Activated naive CD8-positive, alpha-beta T cell treated with anti-CD3 and anti-CD28 coated beads, Interleukin-2, amount 10 ng/mL, durations not matched to agents 7 days and 5 days (primary cell): Measurements from ENCODE around the gene CAPN5. TPM values are rescaled to one million over a fixed set of nuclear protein-coding genes. Genes with fewer than 3 reads are reported as not detected.

Experiments used
- ATAC-seq: fragments of 150-1000 bp; cut with Tn5 transposase; one replicate; pipeline ENCODE4 v1.10.0; 2021; ENCODE audit warnings: low read depth, moderate library complexity
- POLR2A ChIA-PET: fragments of 350-600 bp; sonication (Branson Sonifier 250); formaldehyde crosslinking; loops from one replicate; lab custom pipeline; 2021; ENCODE audit warnings: antibody characterized with exemption; lab: Charles Lee
- DNase-seq: peaks from one replicate; pipeline ENCODE4 v3.0.0; 2021
- H3K27ac Mint-ChIP-seq: one replicate; pipeline ENCODE4 v1.8.0; 2022; ENCODE audit warnings: mild to moderate bottlenecking, mixed read lengths
- H3K27me3 Mint-ChIP-seq: one replicate; pipeline ENCODE4 v1.8.0; 2022; ENCODE audit warnings: mild to moderate bottlenecking, moderate library complexity, mixed read lengths
- H3K36me3 Mint-ChIP-seq: one replicate; pipeline ENCODE4 v1.8.0; 2021; ENCODE audit warnings: mild to moderate bottlenecking, mixed read lengths
- H3K4me1 Mint-ChIP-seq: one replicate; pipeline ENCODE4 v1.8.0; 2021; ENCODE audit warnings: mixed read lengths
- H3K4me3 Mint-ChIP-seq: one replicate; pipeline ENCODE4 v1.8.0; 2022; ENCODE audit warnings: mild to moderate bottlenecking, moderate library complexity, mixed read lengths
- H3K9me3 Mint-ChIP-seq: one replicate; pipeline ENCODE4 v1.8.0; 2021; ENCODE audit warnings: mixed read lengths
- total RNA-seq, 2 experiments: library from RNA; stranded (reverse); gene quantifications; one replicate each; pipeline ENCODE4 v1.2.3, GENCODE V29; 2021

Gene CAPN5
- total RNA-seq, 2 experiments from 2014 or later, result 2.8 to 3.8 TPM

DNA sequence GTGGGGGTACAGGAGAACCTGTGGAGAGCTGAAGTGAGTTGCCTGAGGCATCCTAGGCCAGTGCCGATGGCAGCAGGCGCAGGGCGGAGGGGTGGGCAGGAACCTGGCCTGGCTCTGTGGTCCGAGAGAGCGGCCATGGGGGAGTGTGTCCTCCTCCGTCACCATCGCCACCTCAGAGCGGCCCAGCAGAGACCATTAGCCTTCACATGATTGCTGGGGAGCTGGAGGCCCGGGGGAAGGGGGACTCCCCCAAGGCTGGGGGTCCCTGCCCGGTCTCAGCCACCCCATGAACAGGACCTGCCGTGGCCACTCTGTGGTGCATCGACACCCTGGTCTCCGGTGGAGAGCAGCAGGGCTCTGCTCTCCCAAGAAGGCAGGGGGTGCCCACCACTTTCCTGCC lies 40.0 kb downstream of the CAPN5 start:
- no peak for DNase-seq
- Mint-ChIP-seq H3K4me1 (no peaks in the 10 kb centered on the region), H3K9me3 (no peaks in the 10 kb centered on the region), H3K36me3 (no peaks in the 10 kb centered on the region), H3K27ac (no peak overlapping the region), H3K4me3 (no peak overlapping the region), H3K27me3 (peaks cover 2% of the 10 kb centered on the region)
- POLR2A ChIA-PET, result interaction anchor here (1.1 kb wide), 1 partner anchor 1283 kb away, joined by 4 read pairs; no protein-coding TSS in a partner anchor
- ATAC-seq, result no peak

DNA sequence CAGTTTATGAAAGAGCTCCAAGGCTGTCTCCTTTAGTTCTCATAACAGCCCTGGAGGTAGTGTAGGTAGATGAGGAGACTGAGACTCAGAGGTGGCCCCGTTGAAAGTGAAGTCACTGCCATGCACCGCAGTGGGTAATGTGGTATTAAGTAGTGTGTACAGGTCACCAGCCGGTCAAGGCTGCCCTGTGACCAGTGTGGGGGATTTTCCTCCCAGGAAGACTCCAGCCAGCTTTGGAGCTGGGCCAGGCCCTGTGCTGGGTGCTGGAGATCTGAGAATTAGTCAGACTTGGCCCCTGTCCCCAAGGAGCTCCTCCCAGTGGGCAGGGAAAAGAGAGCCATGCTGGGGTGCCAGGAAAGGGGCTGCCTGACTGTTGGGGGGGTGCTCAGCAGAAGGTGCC lies 41.2 kb downstream of the CAPN5 start:
- no peaks in the 10 kb centered on the region for H3K9me3 Mint-ChIP-seq
- no peaks in the 10 kb centered on the region for H3K4me1 Mint-ChIP-seq
- no peak for ATAC-seq
- DNase-seq, result no peak
- H3K36me3 Mint-ChIP-seq, result no peaks in the 10 kb centered on the region
- H3K27ac Mint-ChIP-seq, result no peak overlapping the region
- POLR2A ChIA-PET, result interaction anchor here (1.0 kb wide), 1 partner anchor 26 kb away, joined by 3 read pairs; no protein-coding TSS in a partner anchor
- H3K4me3 Mint-ChIP-seq, result no peak overlapping the region
- peaks cover 2% of the 10 kb centered on the region for H3K27me3 Mint-ChIP-seq

GRCh38 chr11:77108436-77108835 lies 41.7 kb downstream of the CAPN5 start:
- ATAC-seq (no peak), DNase-seq (no peak)
- Mint-ChIP-seq H3K4me3 (no peak overlapping the region), H3K27ac (no peak overlapping the region), H3K36me3 (no peaks in the 10 kb centered on the region), H3K4me1 (peaks cover 3% of the 10 kb centered on the region), H3K9me3 (no peaks in the 10 kb centered on the region), H3K27me3 (peaks cover 2% of the 10 kb centered on the region)
- POLR2A ChIA-PET, result interaction anchor here (1.0 kb wide), 1 partner anchor 26 kb away, joined by 3 read pairs; no protein-coding TSS in a partner anchor

DNA sequence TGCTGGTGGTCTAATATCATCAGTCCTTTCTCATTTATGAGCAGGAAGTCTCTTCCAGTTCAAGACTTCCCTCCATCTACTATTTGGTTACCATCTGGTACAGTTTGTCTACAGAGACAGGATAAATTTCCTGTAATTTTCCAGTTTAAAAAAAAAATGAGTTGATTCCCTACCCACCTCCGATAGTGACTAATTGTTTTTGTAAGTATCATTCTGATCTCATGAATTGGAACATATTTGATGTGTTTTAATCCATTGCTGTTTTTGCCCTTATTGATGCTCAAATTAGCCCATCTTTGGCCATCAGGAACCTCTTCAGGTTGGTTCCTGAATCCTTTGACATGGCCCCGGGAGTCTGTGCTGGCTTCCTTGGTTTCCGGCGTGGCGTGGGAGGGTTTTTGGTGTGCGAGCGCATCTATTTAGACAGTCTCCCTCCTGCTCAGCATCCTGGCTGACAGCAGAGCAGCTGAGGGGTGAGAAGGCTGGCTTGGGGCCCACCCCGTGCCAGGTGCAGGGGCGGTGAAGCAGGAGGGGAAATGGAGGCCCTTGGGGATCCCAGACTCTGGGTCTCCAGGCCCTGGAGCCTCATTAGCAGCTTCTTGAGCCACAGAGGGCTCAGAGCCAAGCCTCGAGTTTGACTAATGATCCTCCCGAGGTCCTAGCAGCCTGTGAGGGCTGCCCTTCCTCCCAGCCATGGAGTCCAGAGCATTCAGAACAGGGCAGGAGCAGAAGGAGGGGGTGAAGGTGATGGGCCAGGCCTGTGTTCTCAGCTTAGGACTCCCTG lies 42.7 kb downstream of the CAPN5 start:
- Mint-ChIP-seq H3K36me3 (no peaks in the 10 kb centered on the region), H3K27ac (no peak overlapping the region), H3K27me3 (peaks cover 2% of the 10 kb centered on the region), H3K9me3 (no peaks in the 10 kb centered on the region), H3K4me1 (peaks cover 3% of the 10 kb centered on the region), H3K4me3 (no peak overlapping the region)
- ATAC-seq, result no peak
- POLR2A ChIA-PET, result no interaction called here
- no peak for DNase-seq

GRCh38 chr11:77110836-77111235 lies 44.1 kb downstream of the CAPN5 start:
- POLR2A ChIA-PET, result no interaction called here
- Mint-ChIP-seq H3K4me3 (no peak overlapping the region), H3K27ac (no peak overlapping the region), H3K36me3 (no peaks in the 10 kb centered on the region), H3K4me1 (peaks cover 3% of the 10 kb centered on the region), H3K27me3 (peaks cover 2% of the 10 kb centered on the region), H3K9me3 (no peaks in the 10 kb centered on the region)
- no peak for ATAC-seq
- no peak for DNase-seq

- Mint-ChIP-seq H3K27me3 (peaks cover 2% of the 10 kb centered on the region), H3K4me1 (peaks cover 3% of the 10 kb centered on the region), H3K27ac (no peak overlapping the region), H3K4me3 (no peak overlapping the region), H3K36me3 (no peaks in the 10 kb centered on the region), H3K9me3 (no peaks in the 10 kb centered on the region)
- ATAC-seq (no peak), DNase-seq (no peak)
- POLR2A ChIA-PET, result no interaction called here
Measured at GRCh38 chr11:77111277-77111676, 44.5 kb downstream of the CAPN5 start.

GRCh38 chr11:77111946-77112345 lies 45.2 kb downstream of the CAPN5 start:
- POLR2A ChIA-PET, result no interaction called here
- no peaks in the 10 kb centered on the region for H3K36me3 Mint-ChIP-seq
- H3K27me3 Mint-ChIP-seq, result peaks cover 2% of the 10 kb centered on the region
- H3K4me3 Mint-ChIP-seq, result no peak overlapping the region
- no peak for DNase-seq
- ATAC-seq, result no peak
- no peaks in the 10 kb centered on the region for H3K9me3 Mint-ChIP-seq
- peaks cover 6% of the 10 kb centered on the region for H3K4me1 Mint-ChIP-seq
- H3K27ac Mint-ChIP-seq, result no peak overlapping the region

GRCh38 chr11:77112641-77113381 lies 46.0 kb downstream of the CAPN5 start:
- no peak overlapping the region for H3K4me3 Mint-ChIP-seq
- H3K27ac Mint-ChIP-seq, result no peak overlapping the region

GRCh38 chr11:77113382-77114088 lies 46.8 kb downstream of the CAPN5 start:
- H3K4me3 Mint-ChIP-seq, result no peak overlapping the region
- H3K36me3 Mint-ChIP-seq, result no peaks in the 10 kb centered on the region
- no peak overlapping the region for H3K27ac Mint-ChIP-seq
- POLR2A ChIA-PET, result interaction anchor here (0.6 kb wide), 1 partner anchor 49 kb away, joined by 3 read pairs; no protein-coding TSS in a partner anchor
- H3K4me1 Mint-ChIP-seq, result peaks cover 6% of the 10 kb centered on the region
- ATAC-seq (no peak), DNase-seq (no peak)
- H3K9me3 Mint-ChIP-seq, result no peaks in the 10 kb centered on the region
- no peaks in the 10 kb centered on the region for H3K27me3 Mint-ChIP-seq

More at GRCh38 chr11:77112641-77113381, 46.0 kb downstream of the CAPN5 start:
- peaks cover 6% of the 10 kb centered on the region for H3K4me1 Mint-ChIP-seq
- no peak for DNase-seq
- H3K27me3 Mint-ChIP-seq, result peaks cover 2% of the 10 kb centered on the region
- no peaks in the 10 kb centered on the region for H3K9me3 Mint-ChIP-seq
- POLR2A ChIA-PET, result no interaction called here
- no peak for ATAC-seq
- H3K36me3 Mint-ChIP-seq, result no peaks in the 10 kb centered on the region

GRCh38 chr11:77114089-77114463 lies 47.3 kb downstream of the CAPN5 start:
- Mint-ChIP-seq H3K36me3 (no peaks in the 10 kb centered on the region), H3K27ac (no peak overlapping the region), H3K4me3 (no peak overlapping the region), H3K9me3 (no peaks in the 10 kb centered on the region), H3K27me3 (no peaks in the 10 kb centered on the region), H3K4me1 (peaks cover 6% of the 10 kb centered on the region)
- DNase-seq, result no peak
- ATAC-seq, result no peak
- POLR2A ChIA-PET, result interaction anchor here (0.6 kb wide), 1 partner anchor 49 kb away, joined by 3 read pairs; no protein-coding TSS in a partner anchor

- no peaks in the 10 kb centered on the region for H3K27me3 Mint-ChIP-seq
- POLR2A ChIA-PET, result no interaction called here
- H3K4me3 Mint-ChIP-seq, result no peak overlapping the region
- ATAC-seq, result no peak
- DNase-seq, result no peak
- H3K27ac Mint-ChIP-seq, result no peak overlapping the region
- H3K36me3 Mint-ChIP-seq, result no peaks in the 10 kb centered on the region
- H3K4me1 Mint-ChIP-seq, result peaks cover 6% of the 10 kb centered on the region
- no peaks in the 10 kb centered on the region for H3K9me3 Mint-ChIP-seq
Measured at GRCh38 chr11:77115181-77115611, 48.4 kb downstream of the CAPN5 start.

DNA sequence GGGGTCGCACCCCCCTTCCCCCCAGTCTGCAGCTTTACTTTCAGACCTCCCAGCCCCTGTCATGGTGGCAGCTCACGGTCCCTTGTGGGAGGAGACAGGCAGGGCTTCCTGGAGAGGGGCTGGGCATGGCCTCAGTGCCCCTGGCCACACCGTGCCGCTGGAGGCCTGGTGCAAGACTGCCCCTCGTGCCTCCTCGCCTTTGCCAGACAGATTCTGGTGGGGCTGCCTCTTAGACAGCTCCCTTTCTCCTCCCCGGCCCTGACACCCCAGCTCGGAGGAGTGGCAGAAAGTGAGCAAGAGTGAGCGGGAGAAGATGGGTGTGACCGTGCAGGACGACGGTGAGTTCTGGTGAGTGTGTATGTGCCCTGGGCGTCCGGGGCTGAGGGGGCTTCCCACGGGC lies 49.2 kb downstream of the CAPN5 start:
- Mint-ChIP-seq H3K4me3 (no peak overlapping the region), H3K9me3 (no peaks in the 10 kb centered on the region), H3K4me1 (peaks cover 7% of the 10 kb centered on the region), H3K36me3 (no peaks in the 10 kb centered on the region), H3K27me3 (no peaks in the 10 kb centered on the region), H3K27ac (no peak overlapping the region)
- ATAC-seq, result no peak
- POLR2A ChIA-PET, result no interaction called here
- DNase-seq, result no peak

GRCh38 chr11:77117492-77117891 lies 50.7 kb downstream of the CAPN5 start:
- no peaks in the 10 kb centered on the region for H3K36me3 Mint-ChIP-seq
- H3K27me3 Mint-ChIP-seq, result no peaks in the 10 kb centered on the region
- H3K27ac Mint-ChIP-seq, result no peak overlapping the region
- no peak overlapping the region for H3K4me3 Mint-ChIP-seq
- DNase-seq (no peak), ATAC-seq (no peak)
- peaks cover 8% of the 10 kb centered on the region for H3K4me1 Mint-ChIP-seq
- POLR2A ChIA-PET, result no interaction called here
- H3K9me3 Mint-ChIP-seq, result no peaks in the 10 kb centered on the region
